K562 (cell line): ENCODE results near the gene ASXL2. TPM values are rescaled to one million over a fixed set of nuclear protein-coding genes. Genes with fewer than 3 reads are reported as not detected.

Experiments
- CBX5 ChIP-seq: IDR thresholded peaks from 2 replicates; pipeline ENCODE4 v1.6.1; 2014; ENCODE audit warnings: low read depth, borderline replicate concordance
- DMBX1 ChIP-seq: fragments of 250-450 bp; sonication (Bioruptor Pico); IDR thresholded peaks from 2 replicates; pipeline ENCODE4 v1.8.0; 2022; ENCODE audit warnings: inconsistent platforms, mild to moderate bottlenecking, moderate library complexity, borderline replicate concordance
- FUS ChIP-seq: fragments of 200-400 bp; formaldehyde crosslinking; optimal IDR thresholded peaks from 2 replicates; pipeline ENCODE3; 2017; ENCODE audit warnings: low read depth, low read length
- HNRNPLL ChIP-seq: fragments of 200-400 bp; formaldehyde crosslinking; IDR thresholded peaks from 2 replicates; pipeline ENCODE4 v1.6.1; 2017; ENCODE audit warnings: low read length, low read depth, mild to moderate bottlenecking; ENCODE audit not compliant: poor library complexity, severe bottlenecking
- JUND ChIP-seq, 2 experiments: IDR thresholded peaks; 2 replicates in 1 of 2; 3 replicates in 1 of 2; pipeline ENCODE4 v1.6.1; 2011; ENCODE audit warnings: borderline replicate concordance in 2 of 2, low read depth in 2 of 2, low read length in 2 of 2, improper control_type of control experiment in 1 of 2, missing biosample characterization in 1 of 2, missing genetic modification characterization in 1 of 2, missing genetic modification reagents in 1 of 2
- MEIS2 ChIP-seq: fragments of 450-650 bp; IDR thresholded peaks from 2 replicates; pipeline ENCODE4 v1.6.1; 2014; ENCODE audit warnings: mild to moderate bottlenecking; ENCODE audit not compliant: partially characterized antibody
- NR0B1 ChIP-seq: fragments of 450-650 bp; IDR thresholded peaks from one replicate; pipeline ENCODE4 v1.6.1; 2018; ENCODE audit warnings: mild to moderate bottlenecking, moderate library complexity; ENCODE audit not compliant: partially characterized antibody
- SMARCC2 ChIP-seq: fragments of 450-650 bp; IDR thresholded peaks from 2 replicates; pipeline ENCODE4 v1.6.1; 2017; ENCODE audit warnings: antibody characterized with exemption, moderate library complexity, mild to moderate bottlenecking, low read depth
- TEAD1 ChIP-seq, 2 experiments: fragments of 450-650 bp in 1 of 2; sonication (generic) in 1 of 2; formaldehyde crosslinking; IDR thresholded peaks; 2 replicates each; pipeline versions ENCODE4 v1.4.0 to v1.8.0; 2020 to 2022; ENCODE audit warnings: mild to moderate bottlenecking in 2 of 2, missing genetic modification reagents in 1 of 2
- WHSC1 ChIP-seq: IDR thresholded peaks from one replicate; pipeline ENCODE4 v1.6.1; 2012; ENCODE audit warnings: low read length, control low read depth, inconsistent platforms
- ZFP91 ChIP-seq: sonication (generic); formaldehyde crosslinking; IDR thresholded peaks from 2 replicates; pipeline ENCODE4 v1.8.0; 2022; ENCODE audit warnings: mild to moderate bottlenecking, missing genetic modification reagents
- ZNF766 ChIP-seq: fragments of 200-800 bp; sonication (Bioruptor generic); conservative IDR thresholded peaks from 2 replicates; pipeline ENCODE4 v1.6.1; 2016; ENCODE audit warnings: missing genetic modification characterization, missing compliant biosample characterization
- polyA plus RNA-seq, 8 experiments: library from polyadenylated mRNA; depleted of rRNA in 4 of 8; stranded (reverse) in 5 of 8; unstranded in 3 of 8; fragments of >200 nt; fragmentation: Nextera tagmentation in 2 of 8; fragmentation: Illumina TruSeq in 1 of 8; extraction: Ambion mirVana in 2 of 8; extraction: Trizol in 1 of 8; gene quantifications; 2 replicates each; pipeline versions ENCODE4 v1.2.1 to v1.2.3, GENCODE V29; 2011 to 2014; ENCODE audit warnings: inconsistent platforms in 1 of 8, missing spikeins in 1 of 8
- total RNA-seq, 7 experiments: library from RNA; depleted of rRNA in 6 of 7; stranded (reverse); fragments of >200 nt in 6 of 7; fragmentation: Illumina TruSeq in 2 of 7; extraction: Trizol in 2 of 7; gene quantifications; 2 replicates each; pipeline versions ENCODE4 v1.2.1 to v1.2.3, GENCODE V29; 2011 to 2021; ENCODE audit warnings: low replicate concordance in 1 of 7
- TF ChIP-seq, protein P1 (sequence below): fragments of 450-650 bp; formaldehyde crosslinking; IDR thresholded peaks from 2 replicates; pipeline ENCODE4 v1.4.0; 2022; ENCODE audit warnings: mild to moderate bottlenecking, moderate library complexity
- TF ChIP-seq, protein P2 (sequence below): fragments of 450-650 bp; IDR thresholded peaks from 2 replicates; pipeline ENCODE4 v1.6.1; 2018; ENCODE audit not compliant: partially characterized antibody

Gene ASXL2
- total and polyA plus RNA-seq, 9 of the 15 experiments (the other 6 are each of a cell fraction or from before 2014, with no cell fraction given), result 2.2 to 25.9 (median 9.0) TPM

DNA sequence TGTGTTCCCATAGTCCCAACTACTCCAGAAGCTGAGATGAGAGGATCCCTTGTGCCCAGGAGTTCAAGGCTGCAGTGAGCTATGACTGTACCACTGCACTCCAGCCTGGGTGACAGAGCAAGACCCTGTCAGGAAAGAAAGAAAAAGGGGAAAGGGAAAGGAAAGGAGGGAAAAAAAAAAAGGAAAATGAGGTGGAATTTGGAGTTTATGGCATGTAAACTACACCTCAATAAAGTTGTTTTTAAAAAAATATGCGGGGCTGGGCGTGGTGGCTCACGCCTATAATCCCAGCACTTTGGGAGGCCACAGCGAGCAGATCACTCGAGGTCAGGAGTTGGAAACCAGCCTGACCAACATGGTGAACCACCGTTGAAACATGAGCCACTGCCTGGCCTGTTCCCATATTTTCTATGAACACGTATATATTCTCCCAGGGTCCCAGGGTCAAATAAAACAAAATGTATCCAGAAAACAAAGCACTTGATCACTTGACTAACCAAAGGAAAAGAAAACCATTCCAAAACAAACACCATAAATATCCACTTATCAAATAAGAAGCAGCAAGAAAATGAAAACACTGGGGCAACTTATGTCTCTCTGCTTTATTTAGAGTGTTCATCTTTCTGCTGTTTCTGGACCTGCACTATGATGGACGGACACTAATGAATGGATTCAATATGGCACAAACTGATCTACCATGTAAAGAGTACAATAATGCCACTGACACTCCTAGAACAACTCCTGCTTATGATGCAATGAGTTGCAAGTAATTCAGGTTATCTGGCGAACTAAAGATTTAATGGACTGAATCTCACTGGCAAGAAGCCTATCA, 56.8 kb downstream of the ASXL2 start (continued):
- TF ChIP-seq ZFP91 (CRISPR knock-in tag) (no peak), MEIS2 (peak; percentile 49), HNRNPLL (no peak), ZNF766 (CRISPR knock-in tag) (0 out of 2 replicates have a peak, but pooled peaks have one; percentile 27), FUS (no peak), SMARCC2 (no peak), NR0B1 (no peak), TEAD1 (CRISPR knock-in tag; IDR thresholded peaks at IDR 0.05) (no peak), WHSC1 (no peak), DMBX1 (CRISPR knock-in tag) (peak; percentile 9; the same call in 1 of the 2 replicates), JUND (IDR thresholded peaks at IDR 0.05; ENCODE audit: borderline replicate concordance, low read depth, low read length) (peak; percentile 59; the same call in 1 of the 2 replicates), JUND (tag; IDR thresholded peaks at IDR 0.05; ENCODE audit: borderline replicate concordance, low read depth, low read length) (no peak), CBX5 (no peak)
- TF ChIP-seq, protein P1, sequence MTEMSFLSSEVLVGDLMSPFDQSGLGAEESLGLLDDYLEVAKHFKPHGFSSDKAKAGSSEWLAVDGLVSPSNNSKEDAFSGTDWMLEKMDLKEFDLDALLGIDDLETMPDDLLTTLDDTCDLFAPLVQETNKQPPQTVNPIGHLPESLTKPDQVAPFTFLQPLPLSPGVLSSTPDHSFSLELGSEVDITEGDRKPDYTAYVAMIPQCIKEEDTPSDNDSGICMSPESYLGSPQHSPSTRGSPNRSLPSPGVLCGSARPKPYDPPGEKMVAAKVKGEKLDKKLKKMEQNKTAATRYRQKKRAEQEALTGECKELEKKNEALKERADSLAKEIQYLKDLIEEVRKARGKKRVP, result peak; percentile 70
- TF ChIP-seq, protein P2, sequence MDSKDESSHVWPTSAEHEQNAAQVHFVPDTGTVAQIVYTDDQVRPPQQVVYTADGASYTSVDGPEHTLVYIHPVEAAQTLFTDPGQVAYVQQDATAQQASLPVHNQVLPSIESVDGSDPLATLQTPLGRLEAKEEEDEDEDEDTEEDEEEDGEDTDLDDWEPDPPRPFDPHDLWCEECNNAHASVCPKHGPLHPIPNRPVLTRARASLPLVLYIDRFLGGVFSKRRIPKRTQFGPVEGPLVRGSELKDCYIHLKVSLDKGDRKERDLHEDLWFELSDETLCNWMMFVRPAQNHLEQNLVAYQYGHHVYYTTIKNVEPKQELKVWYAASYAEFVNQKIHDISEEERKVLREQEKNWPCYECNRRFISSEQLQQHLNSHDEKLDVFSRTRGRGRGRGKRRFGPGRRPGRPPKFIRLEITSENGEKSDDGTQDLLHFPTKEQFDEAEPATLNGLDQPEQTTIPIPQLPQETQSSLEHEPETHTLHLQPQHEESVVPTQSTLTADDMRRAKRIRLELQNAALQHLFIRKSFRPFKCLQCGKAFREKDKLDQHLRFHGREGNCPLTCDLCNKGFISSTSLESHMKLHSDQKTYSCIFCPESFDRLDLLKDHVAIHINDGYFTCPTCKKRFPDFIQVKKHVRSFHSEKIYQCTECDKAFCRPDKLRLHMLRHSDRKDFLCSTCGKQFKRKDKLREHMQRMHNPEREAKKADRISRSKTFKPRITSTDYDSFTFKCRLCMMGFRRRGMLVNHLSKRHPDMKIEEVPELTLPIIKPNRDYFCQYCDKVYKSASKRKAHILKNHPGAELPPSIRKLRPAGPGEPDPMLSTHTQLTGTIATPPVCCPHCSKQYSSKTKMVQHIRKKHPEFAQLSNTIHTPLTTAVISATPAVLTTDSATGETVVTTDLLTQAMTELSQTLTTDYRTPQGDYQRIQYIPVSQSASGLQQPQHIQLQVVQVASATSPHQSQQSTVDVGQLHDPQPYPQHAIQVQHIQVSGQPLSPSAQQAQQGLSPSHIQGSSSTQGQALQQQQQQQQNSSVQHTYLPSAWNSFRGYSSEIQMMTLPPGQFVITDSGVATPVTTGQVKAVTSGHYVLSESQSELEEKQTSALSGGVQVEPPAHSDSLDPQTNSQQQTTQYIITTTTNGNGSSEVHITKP, result peak; percentile 50
